ENCODE results near the gene CLBA1.

The CLBA1 gene

GRCh38 chr14:105042813-105043212 is 57.2 kb downstream of the CLBA1 start:
- H3K4me1 ChIP-seq (ENCODE audit: low read length): peaks cover 25% of the 10 kb centered on the region
- no peak overlapping the region for H3K27ac ChIP-seq (ENCODE audit: low read length)
- H2AFZ ChIP-seq (ENCODE audit: low read depth, low read length): no peak overlapping the region
- no peak overlapping the region for H3K4me3 ChIP-seq (ENCODE audit: low read length)
- no peak for TF ChIP-seq CTCF (IDR thresholded peaks at IDR 0.05; ENCODE audit: low read depth, low read length)
- no peak for TF ChIP-seq EZH2phosphoT487 (IDR thresholded peaks at IDR 0.05; ENCODE audit: low read depth)
- H3K27me3 ChIP-seq (ENCODE audit: low read depth, low read length): no peaks in the 10 kb centered on the region; the same call in 1 of the 2 replicates
- no peaks in the 10 kb centered on the region for H3K9me3 ChIP-seq (ENCODE audit: insufficient read depth, low read length)
- no peaks in the 10 kb centered on the region for H3K79me2 ChIP-seq (ENCODE audit: low read length)
- H3K4me2 ChIP-seq (ENCODE audit: low read length): no peak overlapping the region
- peaks cover 4% of the 10 kb centered on the region for H4K20me1 ChIP-seq (ENCODE audit: insufficient read depth, low read length)
- no peak overlapping the region for H3K9ac ChIP-seq (ENCODE audit: low read length)
- no peaks in the 10 kb centered on the region for H3K36me3 ChIP-seq (replicated peaks; ENCODE audit: low read depth, low read length)

GRCh38 chr14:105043641-105044040 is 58.1 kb downstream of the CLBA1 start:
- no peaks in the 10 kb centered on the region for H3K79me2 ChIP-seq (ENCODE audit: low read length)
- H4K20me1 ChIP-seq (ENCODE audit: insufficient read depth, low read length): peaks cover 9% of the 10 kb centered on the region
- no peak overlapping the region for H2AFZ ChIP-seq (ENCODE audit: low read depth, low read length)
- no peaks in the 10 kb centered on the region; the same call in 1 of the 2 replicates for H3K27me3 ChIP-seq (ENCODE audit: low read depth, low read length)
- no peak overlapping the region for H3K9ac ChIP-seq (ENCODE audit: low read length)
- H3K9me3 ChIP-seq (ENCODE audit: insufficient read depth, low read length): no peaks in the 10 kb centered on the region
- no peak overlapping the region for H3K27ac ChIP-seq (ENCODE audit: low read length)
- peaks cover 30% of the 10 kb centered on the region for H3K4me1 ChIP-seq (ENCODE audit: low read length)
- H3K4me3 ChIP-seq (ENCODE audit: low read length): no peak overlapping the region
- H3K4me2 ChIP-seq (ENCODE audit: low read length): no peak overlapping the region
- H3K36me3 ChIP-seq (replicated peaks; ENCODE audit: low read depth, low read length): no peaks in the 10 kb centered on the region
- TF ChIP-seq EZH2phosphoT487 (IDR thresholded peaks at IDR 0.05; ENCODE audit: low read depth) (no peak), CTCF (IDR thresholded peaks at IDR 0.05; ENCODE audit: low read depth, low read length) (no peak)
